Uterus (tissue), 2 donors: Measurements from ENCODE around the gene IQCE.

ENCODE experiments used
- CTCF ChIP-seq, 4 experiments: fragments of 200-600 bp in 2 of 4; fragments of 450-650 bp in 2 of 4; sonication (generic) in 2 of 4; IDR thresholded peaks; one replicate each; pipeline ENCODE4 v1.5.1; 2016 to 2019; ENCODE audit warnings: antibody characterized with exemption in 4 of 4, mild to moderate bottlenecking in 2 of 4, moderate library complexity in 1 of 4
- POLR2A ChIP-seq, 2 donors: fragments of 450-650 bp; IDR thresholded peaks; one replicate each; pipeline ENCODE4 v1.6.1; 2016; ENCODE audit warnings: antibody characterized with exemption in 2 of 2, mild to moderate bottlenecking in 1 of 2, moderate library complexity in 1 of 2

GRCh38 chr7:2516194-2516555 lies 42.6 kb upstream of the IQCE start:
- TF ChIP-seq CTCF (IDR thresholded peaks at IDR 0.05) (no peak), POLR2A (IDR thresholded peaks at IDR 0.05) (no peak)
